ENCODE results near the gene LAYN.

LAYN gene

GRCh38 chr11:111512296-111513239 is 28.0 kb upstream of the LAYN start, which contains the start of gene BTG4:
Gene BTG4 (minus strand): TSS chr11:111512386. CDS start chr11:111498776, 13,610 bp downstream.
- in situ Hi-C loops (cut with MboI; ENCODE audit: low pct_unique_long_range_greater_than_20kb, low sequenced_read_pairs, unreplicated experiment): no loop called here
- no peak for TF ChIP-seq CTCF (IDR thresholded peaks at IDR 0.05; ENCODE audit: extremely low read depth, insufficient read depth, missing control alignments)

GRCh38 chr11:111513240-111513605 is 27.3 kb upstream of the LAYN start:
- in situ Hi-C loops (cut with MboI; ENCODE audit: low pct_unique_long_range_greater_than_20kb, low sequenced_read_pairs, unreplicated experiment): no loop called here
- peak; percentile 27 for DNase-seq (ENCODE audit: low spot score)
- no peak for TF ChIP-seq CTCF (IDR thresholded peaks at IDR 0.05; ENCODE audit: extremely low read depth, insufficient read depth, missing control alignments)

More at GRCh38 chr11:111512296-111513239, 28.0 kb upstream of the LAYN start, which contains the start of gene BTG4:
- peak; percentile 54 for DNase-seq (ENCODE audit: low spot score)

GRCh38 chr11:111514216-111515031 is 26.1 kb upstream of the LAYN start, which contains the start of gene HOATZ:
Gene HOATZ (plus strand): TSS chr11:111514778. CDS start chr11:111514785, 7 bp downstream.
- TF ChIP-seq CTCF (IDR thresholded peaks at IDR 0.05; ENCODE audit: extremely low read depth, insufficient read depth, missing control alignments): no peak
- in situ Hi-C loops (cut with MboI; ENCODE audit: low pct_unique_long_range_greater_than_20kb, low sequenced_read_pairs, unreplicated experiment): no loop called here
- DNase-seq (ENCODE audit: low spot score): no peak

- TF ChIP-seq CTCF (IDR thresholded peaks at IDR 0.05; ENCODE audit: extremely low read depth, insufficient read depth, missing control alignments): no peak
- in situ Hi-C loops (cut with MboI; ENCODE audit: low pct_unique_long_range_greater_than_20kb, low sequenced_read_pairs, unreplicated experiment): no loop called here
- no peak for DNase-seq (ENCODE audit: low spot score)
These were observed 24.9 kb upstream of the LAYN start for GRCh38 chr11:111515591-111515990.

- in situ Hi-C loops (cut with MboI; ENCODE audit: low pct_unique_long_range_greater_than_20kb, low sequenced_read_pairs, unreplicated experiment): no loop called here
- TF ChIP-seq CTCF (IDR thresholded peaks at IDR 0.05; ENCODE audit: extremely low read depth, insufficient read depth, missing control alignments): no peak
- no peak for DNase-seq (ENCODE audit: low spot score)
These were observed 21.9 kb upstream of the LAYN start for GRCh38 chr11:111518668-111519067.

- DNase-seq (ENCODE audit: low spot score): no peak
- TF ChIP-seq CTCF (IDR thresholded peaks at IDR 0.05; ENCODE audit: extremely low read depth, insufficient read depth, missing control alignments): no peak
- in situ Hi-C loops (cut with MboI; ENCODE audit: low pct_unique_long_range_greater_than_20kb, low sequenced_read_pairs, unreplicated experiment): no loop called here
These were observed 20.0 kb upstream of the LAYN start for GRCh38 chr11:111520560-111520959.
